Fibroblast of skin of right biceps (primary cell): ENCODE results near the gene AKR1B15.

ENCODE experiments used
- DNase-seq: peaks from one replicate; pipeline ENCODE4 v3.0.0-alpha.2; 2013

AKR1B15 gene

DNA sequence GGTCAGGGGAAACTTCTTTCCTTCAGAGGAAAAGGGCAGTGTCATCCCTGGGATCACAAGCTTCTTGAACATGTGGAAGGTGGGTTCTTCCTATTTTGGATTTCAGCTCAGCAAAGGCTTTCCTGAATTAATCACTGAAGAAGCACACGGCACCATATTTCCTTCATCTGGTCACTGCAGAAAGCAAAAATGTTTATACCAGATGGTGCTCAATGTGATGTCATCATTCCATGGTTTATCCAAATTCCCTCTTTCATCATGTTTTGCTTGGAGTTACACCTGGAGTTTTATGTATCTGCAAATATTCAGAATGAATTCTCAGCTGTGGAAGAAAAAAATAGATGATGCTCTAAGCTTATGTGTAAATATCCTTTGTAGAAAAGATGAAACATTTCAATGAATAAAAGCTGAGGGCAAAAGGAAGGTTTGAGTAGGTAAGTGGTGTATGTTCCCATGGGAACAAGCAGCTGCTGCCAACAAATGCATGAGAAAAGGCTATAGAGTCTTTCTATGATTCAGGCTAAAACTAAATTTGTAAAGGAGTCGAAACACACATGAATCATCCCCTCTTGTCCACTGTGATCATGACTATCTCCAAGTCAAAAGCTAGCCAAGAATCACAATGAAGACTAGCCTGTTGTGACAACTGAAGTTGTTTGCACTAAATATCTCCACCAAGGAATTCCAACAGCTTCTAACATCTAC, 70.9 kb downstream of the AKR1B15 start:
- peak; percentile 92 for DNase-seq

DNA sequence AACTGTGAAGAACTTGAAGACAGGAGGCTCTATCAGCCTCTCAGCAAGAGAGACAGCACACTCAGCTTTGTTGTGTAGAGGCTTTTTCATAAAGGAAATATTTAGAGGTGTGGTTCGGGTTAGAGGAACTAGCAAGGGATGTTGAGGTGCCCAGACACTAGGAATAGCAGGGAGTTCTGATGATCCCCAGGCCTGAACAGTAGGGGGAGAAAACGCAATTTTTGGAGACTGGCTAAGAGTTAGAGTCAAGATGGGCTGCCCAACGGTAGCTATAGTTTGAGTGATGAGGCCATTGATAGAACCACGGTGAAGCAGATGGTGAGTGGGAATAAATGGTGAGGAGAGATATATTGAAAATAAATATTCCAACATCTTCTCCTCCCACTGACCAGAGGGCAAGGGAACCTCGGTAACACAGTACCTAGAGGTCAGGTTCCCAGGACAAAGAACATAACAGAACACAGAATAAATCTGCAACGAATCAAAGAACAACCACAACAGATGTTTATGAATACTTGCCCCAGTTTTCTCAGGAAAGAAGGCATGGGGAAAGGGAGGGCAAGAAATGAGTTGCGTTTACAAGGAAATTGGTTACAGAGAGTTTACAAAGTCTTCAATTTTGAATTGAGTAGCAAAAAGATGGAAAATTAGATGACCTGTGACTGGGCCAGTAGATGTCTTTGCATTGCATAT, 73.5 kb downstream of the AKR1B15 start:
- no peak for DNase-seq

- no peak for DNase-seq
These were observed 74.3 kb downstream of the AKR1B15 start for GRCh38 chr7:134623193-134623592.

DNA sequence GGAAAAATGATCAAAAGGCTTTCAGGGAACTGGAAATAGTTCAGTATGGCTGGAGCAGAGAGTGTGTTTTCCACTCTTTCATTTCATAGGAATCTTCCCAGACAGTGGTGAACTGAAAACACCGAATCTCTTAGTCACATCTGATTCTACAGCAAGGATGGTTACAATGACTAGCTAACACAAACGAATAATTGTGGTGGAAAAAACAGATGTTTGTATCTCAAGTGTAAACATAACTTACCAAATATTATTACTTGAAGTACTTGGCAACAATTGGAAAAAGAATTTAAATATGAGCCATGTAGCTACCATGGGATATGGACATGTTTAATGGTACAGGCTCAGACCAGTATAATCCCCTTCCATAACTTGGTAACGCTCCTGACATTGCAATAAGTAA, 76.6 kb downstream of the AKR1B15 start:
- peak; percentile 73 for DNase-seq

- no peak for DNase-seq
These were observed 78.3 kb downstream of the AKR1B15 start for GRCh38 chr7:134627109-134627774.

GRCh38 chr7:134627775-134628153, 78.9 kb downstream of the AKR1B15 start:
- no peak for DNase-seq

DNA sequence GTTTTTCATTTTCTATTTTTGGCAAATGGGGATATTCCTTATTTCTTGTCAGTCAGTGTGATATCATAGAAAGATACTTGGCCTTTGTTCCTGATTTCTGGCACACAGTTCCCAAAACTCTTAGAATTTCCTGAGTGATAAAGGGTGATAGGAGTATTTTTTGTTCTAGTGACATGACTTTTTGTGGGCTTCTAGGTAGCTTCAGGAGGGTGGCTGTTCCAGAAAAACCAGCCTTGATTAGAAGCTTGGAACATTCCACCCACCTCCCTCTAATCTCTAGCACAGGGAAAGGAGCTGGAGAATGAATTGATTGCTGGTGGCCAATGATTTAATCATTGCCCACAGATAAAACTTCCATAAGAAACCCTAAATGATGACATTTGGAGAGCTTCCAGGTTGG, 80.5 kb downstream of the AKR1B15 start:
- no peak for DNase-seq
